Mesendoderm (in vitro differentiated cells): ENCODE data around the gene ANXA6.

ENCODE experiments used
- DNase-seq: peaks from one replicate; pipeline ENCODE4 v3.0.0; 2013
- H2AK5ac ChIP-seq: 2 replicates; pipeline ENCODE4 v1.6.1; 2013; ENCODE audit warnings: low read length, inconsistent platforms
- H2BK120ac ChIP-seq: 2 replicates; pipeline ENCODE4 v1.6.1; 2013; ENCODE audit warnings: low read depth, mild to moderate bottlenecking, low read length, moderate library complexity, mixed read lengths
- H2BK15ac ChIP-seq: replicated peaks from 2 replicates; pipeline ENCODE4 v1.6.1; 2013; ENCODE audit warnings: low read depth, mild to moderate bottlenecking, moderate library complexity
- H2BK5ac ChIP-seq: 2 replicates; pipeline ENCODE4 v1.6.1; 2013; ENCODE audit warnings: low read length, inconsistent platforms
- H3K18ac ChIP-seq: 2 replicates; pipeline ENCODE4 v1.6.1; 2013; ENCODE audit warnings: mild to moderate bottlenecking, low read length, mixed read lengths
- H3K23ac ChIP-seq: one replicate; pipeline ENCODE4 v1.6.1; 2013; ENCODE audit warnings: low read length
- H3K27ac ChIP-seq: 2 replicates; pipeline ENCODE4 v1.5.1; 2013; ENCODE audit warnings: low read depth, mild to moderate bottlenecking, inconsistent platforms, low read length, moderate library complexity
- H3K27me3 ChIP-seq: 2 replicates; pipeline ENCODE4 v1.6.1; 2013; ENCODE audit warnings: low read length, control low read depth, mild to moderate bottlenecking, inconsistent platforms; ENCODE audit not compliant: insufficient read depth, poor library complexity
- H3K36me3 ChIP-seq: 2 replicates; pipeline ENCODE4 v1.6.1; 2013; ENCODE audit warnings: low read length, inconsistent platforms; ENCODE audit not compliant: control insufficient read depth, insufficient read depth
- H3K4ac ChIP-seq: one replicate; pipeline ENCODE4 v1.6.1; 2013; ENCODE audit warnings: low read depth, mild to moderate bottlenecking, low read length, moderate library complexity
- H3K4me1 ChIP-seq: 2 replicates; pipeline ENCODE4 v1.6.1; 2013; ENCODE audit warnings: low read depth, low read length, inconsistent platforms; ENCODE audit not compliant: control insufficient read depth
- H3K4me2 ChIP-seq: 2 replicates; pipeline ENCODE4 v1.6.1; 2013; ENCODE audit warnings: low read length
- H3K4me3 ChIP-seq: 2 replicates; pipeline ENCODE4 v1.5.1; 2013; ENCODE audit warnings: mild to moderate bottlenecking, low read length
- H3K56ac ChIP-seq: one replicate; pipeline ENCODE4 v1.6.1; 2013; ENCODE audit warnings: low read length
- H3K79me1 ChIP-seq: 2 replicates; pipeline ENCODE4 v1.6.1; 2013; ENCODE audit warnings: low read length, inconsistent platforms
- H3K79me2 ChIP-seq: 2 replicates; pipeline ENCODE4 v1.6.1; 2013; ENCODE audit warnings: mild to moderate bottlenecking, low read length; ENCODE audit not compliant: control insufficient read depth, insufficient read depth
- H3K9ac ChIP-seq: 2 replicates; pipeline ENCODE4 v1.6.1; 2013; ENCODE audit warnings: low read length, inconsistent platforms
- H4K5ac ChIP-seq: one replicate; pipeline ENCODE4 v1.6.1; 2013; ENCODE audit warnings: low read length
- H4K8ac ChIP-seq: one replicate; pipeline ENCODE4 v1.6.1; 2013; ENCODE audit warnings: low read depth, mild to moderate bottlenecking, control low read depth, low read length, moderate library complexity
- whole genome bisulfite sequencing: extraction: QIAGEN DNeasy Blood & Tissue Kit; methylation state at CpG from one replicate; pipeline ENCODE4 v1.1.7; 2013; ENCODE audit warnings: low lambda C conversion rate, missing lambda C conversion rate; ENCODE audit not compliant: insufficient coverage; ENCODE audit errors: extremely low coverage; 5-methylcytosine and 5-hydroxymethylcytosine counted together

Gene ANXA6

GRCh38 chr5:151081431-151082281 lies 75.9 kb downstream of the ANXA6 start:
- H3K36me3 ChIP-seq: no peaks in the 10 kb centered on the region
- peak overlapping the region; percentile 78 for H3K9ac ChIP-seq
- H2AK5ac ChIP-seq: no peak overlapping the region
- H3K27me3 ChIP-seq: no peaks in the 10 kb centered on the region
- H3K4me3 ChIP-seq: peak overlapping the region; percentile 64
- H3K79me1 ChIP-seq: peaks cover 6% of the 10 kb centered on the region
- no peak for DNase-seq
- no peaks in the 10 kb centered on the region for H3K79me2 ChIP-seq
- H2BK15ac ChIP-seq: no peak overlapping the region
- peak overlapping the region; percentile 67 for H3K4ac ChIP-seq
- H3K4me1 ChIP-seq: peaks cover 3% of the 10 kb centered on the region
- peak overlapping the region; percentile 81 for H3K18ac ChIP-seq
- peak overlapping the region; percentile 82 for H4K8ac ChIP-seq
- H3K4me2 ChIP-seq: peak overlapping the region; percentile 66
- no peak overlapping the region for H3K23ac ChIP-seq
- H3K27ac ChIP-seq: no peak overlapping the region
- peak overlapping the region; percentile 94 for H3K56ac ChIP-seq
- WGBS: no CpG with 5 or more reads among the region's 15 CpGs
- no peak overlapping the region for H2BK120ac ChIP-seq
- H4K5ac ChIP-seq: no peak overlapping the region
- no peak overlapping the region for H2BK5ac ChIP-seq

- H3K79me1 ChIP-seq: peaks cover 6% of the 10 kb centered on the region
- H2BK15ac ChIP-seq: no peak within 1 kb of the TSS
- peak within 1 kb of the TSS; percentile 92 for H3K27ac ChIP-seq
- DNase-seq: peak; percentile 87
- no peak within 1 kb of the TSS for H4K5ac ChIP-seq
- no peak within 1 kb of the TSS for H2AK5ac ChIP-seq
- H3K27me3 ChIP-seq: no peaks in the 10 kb centered on the region
- peak within 1 kb of the TSS; percentile 94 for H3K18ac ChIP-seq
- peaks cover 3% of the 10 kb centered on the region for H3K4me1 ChIP-seq
- H3K9ac ChIP-seq: peak within 1 kb of the TSS; percentile 88
- peak within 1 kb of the TSS; percentile 94 for H3K56ac ChIP-seq
- no CpG with 5 or more reads among the region's 86 CpGs for WGBS
- peak within 1 kb of the TSS; percentile 87 for H3K4ac ChIP-seq
- H4K8ac ChIP-seq: peak within 1 kb of the TSS; percentile 82
- peak within 1 kb of the TSS; percentile 66 for H3K4me2 ChIP-seq
- no peak within 1 kb of the TSS for H2BK120ac ChIP-seq
- H3K79me2 ChIP-seq: no peaks in the 10 kb centered on the region
- no peaks in the 10 kb centered on the region for H3K36me3 ChIP-seq
- no peak within 1 kb of the TSS for H2BK5ac ChIP-seq
- H3K23ac ChIP-seq: no peak within 1 kb of the TSS
- H3K4me3 ChIP-seq: peak within 1 kb of the TSS; percentile 64
These were observed 76.8 kb downstream of the ANXA6 start, which contains the start of gene TNIP1 for GRCh38 chr5:151080613-151081430. Gene TNIP1, minus strand, starts transcription at chr5:151081034. Its CDS starts 15,939 bp downstream, at chr5:151065095.

GRCh38 chr5:151079838-151080612 lies 77.6 kb downstream of the ANXA6 start:
- peaks cover 3% of the 10 kb centered on the region for H3K4me1 ChIP-seq
- H3K4me3 ChIP-seq: peak overlapping the region; percentile 64
- no peak overlapping the region for H3K4ac ChIP-seq
- WGBS: no CpG with 5 or more reads among the region's 21 CpGs
- no peak overlapping the region for H2BK5ac ChIP-seq
- no peak overlapping the region for H3K23ac ChIP-seq
- H3K79me1 ChIP-seq: peaks cover 6% of the 10 kb centered on the region
- peak overlapping the region; percentile 94 for H3K56ac ChIP-seq
- no peak for DNase-seq
- no peak overlapping the region for H3K27ac ChIP-seq
- H3K9ac ChIP-seq: peak overlapping the region; percentile 88
- H2AK5ac ChIP-seq: no peak overlapping the region
- H2BK120ac ChIP-seq: no peak overlapping the region
- no peaks in the 10 kb centered on the region for H3K27me3 ChIP-seq
- no peaks in the 10 kb centered on the region for H3K79me2 ChIP-seq
- peak overlapping the region; percentile 24 for H3K4me2 ChIP-seq
- no peak overlapping the region for H4K8ac ChIP-seq
- H3K36me3 ChIP-seq: no peaks in the 10 kb centered on the region
- H4K5ac ChIP-seq: no peak overlapping the region
- H3K18ac ChIP-seq: peak overlapping the region; percentile 94
- no peak overlapping the region for H2BK15ac ChIP-seq

GRCh38 chr5:151078490-151079262 lies 78.9 kb downstream of the ANXA6 start:
- Histone ChIP-seq H4K5ac (no peak overlapping the region), H3K56ac (no peak overlapping the region), H3K4me3 (no peak overlapping the region), H3K27ac (no peak overlapping the region), H2BK15ac (no peak overlapping the region), H3K79me1 (peaks cover 7% of the 10 kb centered on the region), H2BK5ac (no peak overlapping the region), H2BK120ac (no peak overlapping the region), H3K4me2 (no peak overlapping the region), H3K4ac (no peak overlapping the region), H3K23ac (no peak overlapping the region), H3K4me1 (peaks cover 3% of the 10 kb centered on the region), H3K18ac (no peak overlapping the region), H3K27me3 (no peaks in the 10 kb centered on the region), H4K8ac (no peak overlapping the region), H3K79me2 (no peaks in the 10 kb centered on the region), H3K36me3 (no peaks in the 10 kb centered on the region), H3K9ac (no peak overlapping the region), H2AK5ac (no peak overlapping the region)
- DNase-seq: no peak
- no CpG with 5 or more reads among the region's 16 CpGs for WGBS

GRCh38 chr5:151077967-151078366 lies 79.6 kb downstream of the ANXA6 start:
- no peak overlapping the region for H3K4ac ChIP-seq
- no peak overlapping the region for H3K23ac ChIP-seq
- peaks cover 7% of the 10 kb centered on the region for H3K79me1 ChIP-seq
- no peak for DNase-seq
- no CpG with 5 or more reads among the region's 3 CpGs for WGBS
- H4K8ac ChIP-seq: no peak overlapping the region
- no peak overlapping the region for H3K4me2 ChIP-seq
- no peak overlapping the region for H2BK5ac ChIP-seq
- no peak overlapping the region for H4K5ac ChIP-seq
- no peaks in the 10 kb centered on the region for H3K36me3 ChIP-seq
- no peak overlapping the region for H3K56ac ChIP-seq
- peaks cover 3% of the 10 kb centered on the region for H3K4me1 ChIP-seq
- H3K79me2 ChIP-seq: no peaks in the 10 kb centered on the region
- H3K27me3 ChIP-seq: no peaks in the 10 kb centered on the region
- no peak overlapping the region for H2BK15ac ChIP-seq
- no peak overlapping the region for H3K18ac ChIP-seq
- H2AK5ac ChIP-seq: no peak overlapping the region
- no peak overlapping the region for H3K9ac ChIP-seq
- H3K27ac ChIP-seq: no peak overlapping the region
- no peak overlapping the region for H2BK120ac ChIP-seq
- no peak overlapping the region for H3K4me3 ChIP-seq
